HepG2 (cell line): Measurements from ENCODE around the gene TMEM53. TPM values are rescaled to one million over a fixed set of nuclear protein-coding genes. Genes with fewer than 3 reads are reported as not detected.

ENCODE experiments used
- ATAC-seq: fragments of 200-7000 bp; cut with Tn5 transposase; 3 replicates; pipeline ENCODE4 v1.9.1; 2020; ENCODE audit warnings: mild to moderate bottlenecking, moderate library complexity
- BruUV-seq: library from RNA; stranded (reverse); fragments of 400-500 nt; replicated peaks from 2 replicates; lab custom pipeline; 2021; lab: Mats Ljungman, UMichigan
- CTCF ChIA-PET: fragments of 300-600 bp; formaldehyde crosslinking; extraction: SDS; loops from one replicate; lab custom pipeline; 2021; ENCODE audit warnings: low total read pairs, inconsistent platforms, low intra/inter-chr PET ratio; lab: Yijun Ruan, JAX
- POLR2A ChIA-PET: fragments of 350-600 bp; sonication (Branson Sonifier 250); formaldehyde crosslinking; loops from one replicate; lab custom pipeline; 2020; ENCODE audit warnings: antibody characterized with exemption, inconsistent platforms; lab: Yijun Ruan, JAX
- DNase-seq: peaks from one replicate; pipeline ENCODE4 v3.0.0-alpha.2; 2015; ENCODE audit warnings: low spot score
- FAIRE-seq: peaks from 3 replicates; lab custom pipeline; 2011; peaks lifted over from hg19 to GRCh38; lab: Jason Lieb, UNC
- H2AFZ ChIP-seq: one replicate; pipeline ENCODE4 v1.6.1; 2011; ENCODE audit warnings: low read length, inconsistent platforms
- H3K27ac ChIP-seq: fragments of 300-600 bp; 3 replicates; pipeline ENCODE4 v1.8.0; 2011; ENCODE audit warnings: mixed run types, mild to moderate bottlenecking, mixed read lengths, low read length, inconsistent platforms; ENCODE audit not compliant: insufficient read depth; ENCODE audit errors: extremely low read length
- H3K27me3 ChIP-seq, 2 experiments: fragments of 200-600 bp in 1 of 2; 2 replicates in 1 of 2; 3 replicates in 1 of 2; pipeline versions ENCODE4 v1.6.0 to v1.8.0; 2011; ENCODE audit warnings: low read length in 2 of 2, mild to moderate bottlenecking in 2 of 2, moderate library complexity in 2 of 2, inconsistent platforms in 1 of 2; ENCODE audit not compliant: insufficient read depth in 2 of 2, control insufficient read depth in 1 of 2
- H3K36me3 ChIP-seq, 2 experiments: fragments of 200-600 bp in 1 of 2; replicated peaks in 1 of 2; 2 replicates in 1 of 2; 3 replicates in 1 of 2; pipeline versions ENCODE4 v1.5.1 to v1.8.0; 2011; ENCODE audit warnings: low read length in 2 of 2, inconsistent platforms in 1 of 2; ENCODE audit not compliant: insufficient read depth in 2 of 2, control insufficient read depth in 1 of 2
- H3K4me1 ChIP-seq: 2 replicates; pipeline ENCODE4 v1.5.1; 2012; ENCODE audit warnings: low read length, inconsistent platforms; ENCODE audit not compliant: insufficient read depth
- H3K4me2 ChIP-seq: 2 replicates; pipeline ENCODE4 v1.6.0; 2011; ENCODE audit warnings: low read depth, low read length, inconsistent platforms
- H3K4me3 ChIP-seq, 3 experiments: fragments of 200-600 bp in 1 of 3; sonication (generic), shearing (Covaris generic) in 1 of 3; replicated peaks in 1 of 3; 2 replicates each; pipeline ENCODE4 v1.5.1; 2011 to 2016; ENCODE audit warnings: low read length in 3 of 3, inconsistent platforms in 2 of 3, low read depth in 2 of 3, mild to moderate bottlenecking in 2 of 3, control low read depth in 1 of 3, mixed read lengths in 1 of 3; ENCODE audit not compliant: insufficient read depth in 1 of 3
- H3K79me2 ChIP-seq: one replicate; pipeline ENCODE4 v1.6.1; 2011; ENCODE audit warnings: low read length, inconsistent platforms; ENCODE audit not compliant: insufficient read depth
- H3K9ac ChIP-seq: 2 replicates; pipeline ENCODE4 v1.6.0; 2011; ENCODE audit warnings: mild to moderate bottlenecking, low read depth, low read length, inconsistent platforms; ENCODE audit not compliant: insufficient read depth
- H3K9me3 ChIP-seq: 2 replicates; pipeline ENCODE4 v1.5.1; 2012; ENCODE audit warnings: mild to moderate bottlenecking, low read length
- H4K20me1 ChIP-seq: 2 replicates; pipeline ENCODE4 v1.6.0; 2011; ENCODE audit warnings: inconsistent platforms, mild to moderate bottlenecking, low read length, moderate library complexity; ENCODE audit not compliant: insufficient read depth
- MED8 ChIP-seq: sonication (generic); formaldehyde crosslinking; IDR thresholded peaks from 2 replicates; pipeline ENCODE4 v1.8.1; 2023; ENCODE audit warnings: mild to moderate bottlenecking, missing genetic modification reagents; ENCODE audit not compliant: insufficient replicate concordance
- NFAT5 ChIP-seq: sonication (generic); formaldehyde crosslinking; IDR thresholded peaks from 2 replicates; pipeline ENCODE4 v1.4.0; 2020; ENCODE audit warnings: missing genetic modification reagents
- SETDB1 ChIP-seq: sonication (generic); formaldehyde crosslinking; IDR thresholded peaks from 2 replicates; pipeline ENCODE4 v1.5.1; 2020; ENCODE audit warnings: missing genetic modification reagents, mild to moderate bottlenecking, borderline replicate concordance
- TCF12 ChIP-seq, 2 experiments: fragments of 450-650 bp in 1 of 2; sonication (generic) in 1 of 2; formaldehyde crosslinking in 1 of 2; IDR thresholded peaks; 2 replicates each; pipeline versions ENCODE4 v1.6.1 to v1.8.0; 2017 to 2022; ENCODE audit warnings: antibody characterized with exemption in 1 of 2, mild to moderate bottlenecking in 1 of 2, missing genetic modification reagents in 1 of 2, moderate library complexity in 1 of 2
- UBTF ChIP-seq: sonication (generic); formaldehyde crosslinking; IDR thresholded peaks from 2 replicates; pipeline ENCODE4 v1.4.0; 2020; ENCODE audit warnings: mild to moderate bottlenecking, missing genetic modification reagents
- YY1 ChIP-seq: IDR thresholded peaks from 2 replicates; pipeline ENCODE4 v1.6.1; 2011; ENCODE audit warnings: low read length, low read depth, moderate library complexity, mild to moderate bottlenecking; ENCODE audit not compliant: insufficient read depth, insufficient replicate concordance
- ZFP36L2 ChIP-seq: sonication (generic); formaldehyde crosslinking; IDR thresholded peaks from 2 replicates; pipeline ENCODE4 v1.4.0; 2020; ENCODE audit warnings: missing genetic modification reagents
- ZNF530 ChIP-seq: sonication (generic); formaldehyde crosslinking; IDR thresholded peaks from 2 replicates; pipeline ENCODE4 v1.5.0; 2020; ENCODE audit warnings: low read depth, mild to moderate bottlenecking, missing genetic modification reagents
- ZNF7 ChIP-seq: IDR thresholded peaks from 2 replicates; pipeline ENCODE4 v1.6.1; 2016; ENCODE audit warnings: missing biosample characterization, missing genetic modification reagents
- WGBS: methylation state at CpG from one replicate; pipeline ENCODE4 v1.1.6; 2017; ENCODE audit warnings: low lambda C conversion rate; 5-methylcytosine and 5-hydroxymethylcytosine counted together
- in situ Hi-C: cut with HindIII; loops from 2 replicates; pipeline ENCODE4 v1.10.0; 2017; ENCODE audit warnings: low pct_unique_long_range_greater_than_20kb; ENCODE audit not compliant: extremely low pct_ligation_motif_present
- intact Hi-C: fragments of 100-400 bp; cut with micrococcal nuclease; formaldehyde crosslinking; loops from one replicate; pipeline ENCODE4 v1.10.0; 2022; ENCODE audit not compliant: unreplicated experiment
- polyA plus RNA-seq, 8 experiments: library from polyadenylated mRNA; depleted of rRNA in 3 of 8; stranded (reverse) in 7 of 8; unstranded in 1 of 8; fragments of >200 nt; fragmentation: Illumina TruSeq in 4 of 8; extraction: Trizol in 4 of 8; gene quantifications; 2 replicates each; pipeline versions ENCODE4 v1.2.1 to v1.2.3, GENCODE V29; 2011 to 2016; ENCODE audit warnings: low read depth in 4 of 8, missing spikeins in 1 of 8, mixed read lengths in 1 of 8; ENCODE audit not compliant: insufficient read depth in 1 of 8
- total RNA-seq, 5 experiments: library from RNA; depleted of rRNA; stranded (reverse); fragments of >200 nt; fragmentation: Illumina TruSeq; extraction: Trizol; gene quantifications; 2 replicates each; pipeline ENCODE4 v1.2.3, GENCODE V29; 2016; ENCODE audit warnings: low read depth in 1 of 5
- TF ChIP-seq, protein P1 (sequence below): sonication (generic); formaldehyde crosslinking; IDR thresholded peaks from 2 replicates; pipeline ENCODE4 v1.4.0; 2020; ENCODE audit warnings: missing genetic modification reagents

TMEM53 gene
- total and polyA plus RNA-seq, 2 of the 13 experiments (the other 11 are each of a cell fraction or from before 2014, with no cell fraction given) = 12.6 to 20.2 TPM

DNA sequence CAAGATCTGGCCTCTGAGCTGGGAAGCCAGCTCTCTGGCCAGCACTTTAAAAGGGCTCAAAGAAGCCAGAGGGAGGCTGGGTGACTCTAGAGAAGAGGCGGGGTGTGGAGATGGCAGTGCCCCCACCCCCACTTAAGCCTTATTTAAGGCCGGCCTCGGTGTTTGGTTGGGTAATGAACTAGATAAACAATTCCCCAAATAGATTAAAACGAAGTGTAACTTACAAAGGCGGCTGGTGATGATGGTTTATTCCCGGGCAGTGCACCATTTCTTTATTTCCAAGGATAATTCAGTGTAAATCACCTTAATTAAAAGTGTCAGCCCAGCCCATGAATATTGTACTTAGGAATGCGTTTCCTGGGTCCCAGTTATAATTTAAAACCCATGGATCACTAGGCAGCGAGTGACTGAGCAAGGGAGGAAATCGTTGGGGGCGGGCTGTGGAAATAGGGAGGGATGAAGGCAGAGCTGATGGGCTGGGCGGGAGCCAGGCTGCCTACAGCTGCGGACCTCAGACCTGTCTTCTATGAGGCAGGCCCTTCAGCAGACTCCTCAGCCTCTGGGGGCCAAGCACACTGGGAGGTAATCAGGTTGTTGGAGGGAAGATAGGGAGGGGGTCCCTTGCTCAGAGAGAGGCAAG is 54.9 kb downstream of the TMEM53 start:
- 55% methylated on average over 12 of the region's 12 CpGs for WGBS
- no peak overlapping the region for H3K9ac ChIP-seq
- ATAC-seq (no peak), FAIRE-seq (no peak), DNase-seq (no peak)
- peaks cover 0 to 11% of the 10 kb centered on the region in 2 experiments; a peak in 2 of 5 replicates for H3K36me3 ChIP-seq
- ChIA-PET CTCF (no interaction called here), POLR2A (interaction anchor here (3.4 kb wide), 1 partner anchor 12 kb away, joined by 18 read pairs; no protein-coding TSS in a partner anchor)
- in situ Hi-C loops (no loop called here), intact Hi-C loops (no loop called here)
- H3K4me2 ChIP-seq = no peak overlapping the region
- BruUV-seq = no TSS peak
- H3K27ac ChIP-seq = no peak overlapping the region
- no peaks in the 10 kb centered on the region for H3K9me3 ChIP-seq
- H3K27me3 ChIP-seq = peaks cover 0 to 31% of the 10 kb centered on the region in 2 experiments; a peak in 2 of 5 replicates
- no peaks in the 10 kb centered on the region for H4K20me1 ChIP-seq
- no peak overlapping the region for H3K4me3 ChIP-seq
- peaks cover 15% of the 10 kb centered on the region; the same call in 1 of the 2 replicates for H3K4me1 ChIP-seq
- TF ChIP-seq NFAT5 (CRISPR knock-in tag) (no peak), UBTF (no peak), TCF12 (IDR thresholded peaks at IDR 0.05) (no peak), TCF12 (CRISPR knock-in tag; IDR thresholded peaks at IDR 0.05) (no peak), ZNF7 (no peak), MED8 (CRISPR knock-in tag) (no peak), ZNF530 (CRISPR knock-in tag) (no peak), YY1 (no peak), ZFP36L2 (no peak), SETDB1 (no peak)
- TF ChIP-seq, protein P1, sequence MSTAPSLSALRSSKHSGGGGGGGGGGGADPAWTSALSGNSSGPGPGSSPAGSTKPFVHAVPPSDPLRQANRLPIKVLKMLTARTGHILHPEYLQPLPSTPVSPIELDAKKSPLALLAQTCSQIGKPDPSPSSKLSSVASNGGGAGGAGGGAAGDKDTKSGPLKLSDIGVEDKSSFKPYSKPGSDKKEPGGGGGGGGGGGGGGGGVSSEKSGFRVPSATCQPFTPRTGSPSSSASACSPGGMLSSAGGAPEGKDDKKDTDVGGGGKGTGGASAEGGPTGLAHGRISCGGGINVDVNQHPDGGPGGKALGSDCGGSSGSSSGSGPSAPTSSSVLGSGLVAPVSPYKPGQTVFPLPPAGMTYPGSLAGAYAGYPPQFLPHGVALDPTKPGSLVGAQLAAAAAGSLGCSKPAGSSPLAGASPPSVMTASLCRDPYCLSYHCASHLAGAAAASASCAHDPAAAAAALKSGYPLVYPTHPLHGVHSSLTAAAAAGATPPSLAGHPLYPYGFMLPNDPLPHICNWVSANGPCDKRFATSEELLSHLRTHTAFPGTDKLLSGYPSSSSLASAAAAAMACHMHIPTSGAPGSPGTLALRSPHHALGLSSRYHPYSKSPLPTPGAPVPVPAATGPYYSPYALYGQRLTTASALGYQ (CRISPR knock-in tag) = no peak
- TF ChIP-seq, all 625 proteins: peak for 0
- no peaks in the 10 kb centered on the region for H3K79me2 ChIP-seq
- no peak overlapping the region for H2AFZ ChIP-seq
